ENCODE data around the gene APOL3.
A peak's percentile ranks its signal among the peaks of the same experiment; 100 is the strongest.

The APOL3 gene

DNA sequence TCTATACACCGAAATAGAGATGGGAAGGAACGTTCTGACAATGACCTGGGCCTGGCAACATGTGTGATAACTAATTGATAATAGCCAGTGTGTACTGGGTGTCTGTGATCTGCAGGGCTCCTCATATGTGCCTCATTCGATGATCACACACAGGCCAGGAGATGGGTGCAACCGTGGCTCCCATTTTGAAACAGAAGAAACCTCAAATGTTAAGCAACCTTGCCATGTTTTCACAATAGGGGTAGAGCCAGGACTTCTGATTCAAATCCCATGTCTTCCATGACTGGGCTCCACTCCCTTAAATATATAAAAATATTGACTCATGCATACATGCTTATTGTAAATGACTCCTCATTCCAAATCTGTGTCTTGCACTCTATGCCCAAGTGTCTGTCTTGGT is 11.1 kb downstream of the APOL3 start:
- peaks cover 3% of the 10 kb centered on the region for H3K4me1 ChIP-seq
- H3K4me3 ChIP-seq (ENCODE audit: low read depth, low read length): no peak overlapping the region
- TF ChIP-seq, protein P1, sequence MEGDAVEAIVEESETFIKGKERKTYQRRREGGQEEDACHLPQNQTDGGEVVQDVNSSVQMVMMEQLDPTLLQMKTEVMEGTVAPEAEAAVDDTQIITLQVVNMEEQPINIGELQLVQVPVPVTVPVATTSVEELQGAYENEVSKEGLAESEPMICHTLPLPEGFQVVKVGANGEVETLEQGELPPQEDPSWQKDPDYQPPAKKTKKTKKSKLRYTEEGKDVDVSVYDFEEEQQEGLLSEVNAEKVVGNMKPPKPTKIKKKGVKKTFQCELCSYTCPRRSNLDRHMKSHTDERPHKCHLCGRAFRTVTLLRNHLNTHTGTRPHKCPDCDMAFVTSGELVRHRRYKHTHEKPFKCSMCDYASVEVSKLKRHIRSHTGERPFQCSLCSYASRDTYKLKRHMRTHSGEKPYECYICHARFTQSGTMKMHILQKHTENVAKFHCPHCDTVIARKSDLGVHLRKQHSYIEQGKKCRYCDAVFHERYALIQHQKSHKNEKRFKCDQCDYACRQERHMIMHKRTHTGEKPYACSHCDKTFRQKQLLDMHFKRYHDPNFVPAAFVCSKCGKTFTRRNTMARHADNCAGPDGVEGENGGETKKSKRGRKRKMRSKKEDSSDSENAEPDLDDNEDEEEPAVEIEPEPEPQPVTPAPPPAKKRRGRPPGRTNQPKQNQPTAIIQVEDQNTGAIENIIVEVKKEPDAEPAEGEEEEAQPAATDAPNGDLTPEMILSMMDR (IDR thresholded peaks at IDR 0.05): no peak
- H3K27ac ChIP-seq: no peak overlapping the region
- no peaks in the 10 kb centered on the region for H3K9me3 ChIP-seq (ENCODE audit: control insufficient read depth, low read length)
- H2AFZ ChIP-seq: no peak overlapping the region
- H3K27me3 ChIP-seq (ENCODE audit: control insufficient read depth, insufficient read depth, low read length): no peaks in the 10 kb centered on the region
- no peaks in the 10 kb centered on the region for H3K79me2 ChIP-seq
- H3K36me3 ChIP-seq (ENCODE audit: control insufficient read depth, insufficient read depth, low read length): no peaks in the 10 kb centered on the region
- H3K9ac ChIP-seq: no peak overlapping the region
- H3K4me2 ChIP-seq (ENCODE audit: low read length): no peak overlapping the region

DNA sequence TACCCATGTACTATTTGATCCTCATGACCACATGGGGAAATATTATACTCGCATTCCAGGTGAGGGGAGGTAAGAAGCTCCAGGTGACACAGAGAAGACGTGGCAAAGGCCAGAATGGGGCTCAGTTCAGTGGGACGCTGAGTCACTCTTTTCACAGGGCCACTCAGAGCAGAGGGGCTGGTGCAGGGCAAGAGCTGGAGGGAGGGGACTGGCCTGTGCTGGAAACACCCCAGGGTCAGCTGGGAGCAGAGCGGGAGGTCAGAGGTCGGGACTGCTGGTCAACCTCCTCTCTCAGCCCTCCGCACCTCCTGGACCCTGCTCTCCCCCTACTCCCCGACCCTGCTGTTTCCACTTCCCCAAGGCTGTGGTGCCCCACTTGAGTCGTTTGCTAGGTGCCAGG is 12.1 kb downstream of the APOL3 start:
- no peaks in the 10 kb centered on the region for H3K9me3 ChIP-seq (ENCODE audit: control insufficient read depth, low read length)
- TF ChIP-seq, protein P1 (IDR thresholded peaks at IDR 0.05): no peak
- H3K9ac ChIP-seq: no peak overlapping the region
- peaks cover 3% of the 10 kb centered on the region for H3K4me1 ChIP-seq
- no peak overlapping the region for H3K4me3 ChIP-seq (ENCODE audit: low read depth, low read length)
- H3K27ac ChIP-seq: no peak overlapping the region
- no peak overlapping the region for H3K4me2 ChIP-seq (ENCODE audit: low read length)
- no peaks in the 10 kb centered on the region for H3K36me3 ChIP-seq (ENCODE audit: control insufficient read depth, insufficient read depth, low read length)
- no peaks in the 10 kb centered on the region for H3K79me2 ChIP-seq
- H3K27me3 ChIP-seq (ENCODE audit: control insufficient read depth, insufficient read depth, low read length): no peaks in the 10 kb centered on the region
- no peak overlapping the region for H2AFZ ChIP-seq

DNA sequence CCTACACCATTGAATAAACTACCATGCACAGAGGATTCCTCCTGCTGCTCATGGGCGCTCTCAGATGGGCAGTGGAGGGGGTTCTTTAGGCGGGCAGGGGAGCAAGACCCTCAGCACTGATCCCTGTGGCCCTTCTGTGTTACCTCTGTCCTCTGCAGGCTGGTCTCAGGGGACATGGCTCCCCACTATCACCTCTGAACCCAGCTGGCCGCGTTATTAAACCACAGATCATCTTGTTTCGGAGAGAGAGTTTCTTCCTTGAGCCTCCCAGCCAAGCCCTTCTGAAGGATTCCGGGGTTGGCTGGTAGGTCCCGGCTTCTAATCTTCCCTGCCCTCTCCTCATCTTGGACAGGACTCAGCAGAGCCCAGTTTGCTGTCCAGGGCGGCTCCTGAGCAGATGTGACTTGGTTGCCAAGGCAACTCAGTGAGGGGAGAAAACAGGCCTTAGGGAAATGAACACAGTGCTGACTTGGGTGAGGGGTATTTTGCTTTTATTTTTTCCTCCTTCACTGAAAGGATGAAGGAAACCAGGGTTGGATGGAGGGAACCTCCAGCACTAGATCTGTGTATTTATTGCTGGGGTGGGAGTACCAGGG is 13.3 kb downstream of the APOL3 start:
- Histone ChIP-seq H3K4me2 (ENCODE audit: low read length) (no peak overlapping the region), H3K4me1 (peaks cover 3% of the 10 kb centered on the region), H3K4me3 (ENCODE audit: low read depth, low read length) (no peak overlapping the region), H3K9me3 (ENCODE audit: control insufficient read depth, low read length) (no peaks in the 10 kb centered on the region), H2AFZ (no peak overlapping the region), H3K27me3 (ENCODE audit: control insufficient read depth, insufficient read depth, low read length) (no peaks in the 10 kb centered on the region), H3K79me2 (no peaks in the 10 kb centered on the region), H3K36me3 (ENCODE audit: control insufficient read depth, insufficient read depth, low read length) (no peaks in the 10 kb centered on the region), H3K9ac (no peak overlapping the region), H3K27ac (no peak overlapping the region)
- TF ChIP-seq, protein P1 (IDR thresholded peaks at IDR 0.05): no peak

DNA sequence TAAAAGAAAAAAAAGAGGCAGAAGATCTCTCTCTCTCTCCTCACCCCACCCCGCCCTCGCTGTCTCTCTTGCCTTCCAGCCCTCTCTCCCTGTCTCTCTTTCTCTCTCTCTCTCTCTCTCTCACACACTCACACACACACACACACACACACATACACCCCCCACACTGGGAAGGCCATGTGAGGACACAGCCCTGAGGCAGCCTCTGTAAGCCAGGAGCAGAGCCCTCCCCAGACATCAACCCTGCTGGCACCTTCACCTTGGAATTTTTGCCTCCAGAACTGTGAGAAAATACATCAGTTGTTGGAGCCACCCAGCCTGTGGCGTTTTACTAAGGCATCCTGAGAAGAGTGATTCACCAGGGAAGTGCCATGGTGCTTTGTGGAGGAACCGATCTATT is 14.7 kb downstream of the APOL3 start:
- H3K9me3 ChIP-seq (ENCODE audit: control insufficient read depth, low read length): no peaks in the 10 kb centered on the region
- H2AFZ ChIP-seq: no peak overlapping the region
- no peak overlapping the region for H3K4me2 ChIP-seq (ENCODE audit: low read length)
- H3K79me2 ChIP-seq: no peaks in the 10 kb centered on the region
- H3K4me1 ChIP-seq: peaks cover 3% of the 10 kb centered on the region
- no peaks in the 10 kb centered on the region for H3K27me3 ChIP-seq (ENCODE audit: control insufficient read depth, insufficient read depth, low read length)
- H3K36me3 ChIP-seq (ENCODE audit: control insufficient read depth, insufficient read depth, low read length): no peaks in the 10 kb centered on the region
- TF ChIP-seq, protein P1 (IDR thresholded peaks at IDR 0.05): no peak
- H3K9ac ChIP-seq: no peak overlapping the region
- no peak overlapping the region for H3K4me3 ChIP-seq (ENCODE audit: low read depth, low read length)
- no peak overlapping the region for H3K27ac ChIP-seq

DNA sequence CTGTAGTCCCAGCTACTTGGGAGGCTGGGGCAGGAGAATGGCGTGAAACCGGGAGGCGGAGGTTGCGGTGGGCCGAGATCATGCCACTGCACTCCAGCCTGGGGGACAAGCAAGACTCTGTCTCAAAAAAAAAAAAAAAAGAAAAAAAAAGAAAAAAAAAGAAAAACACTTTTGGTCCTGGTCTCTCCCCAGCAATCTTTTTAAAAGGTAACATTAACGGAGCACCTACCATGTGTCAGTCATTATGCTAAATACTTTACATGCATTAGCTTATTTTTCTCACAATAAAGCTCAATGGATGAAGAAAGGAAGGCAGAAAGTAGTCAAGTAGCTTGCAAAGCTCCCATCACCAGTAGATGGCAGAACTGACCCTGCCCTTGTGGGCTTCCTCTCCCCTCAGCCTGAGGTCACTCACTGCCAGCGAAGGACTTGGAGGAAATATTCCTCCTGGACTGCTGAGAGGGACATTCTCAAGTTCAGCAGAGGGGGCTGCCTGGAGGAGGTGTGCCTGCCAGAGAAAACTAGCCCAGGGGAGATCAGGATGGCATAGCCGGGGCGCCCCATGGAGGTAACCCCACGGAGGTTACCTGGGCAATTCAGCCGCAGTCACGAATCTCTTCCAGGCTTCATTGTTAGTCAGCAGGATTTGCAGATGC is 15.5 kb downstream of the APOL3 start:
- H3K36me3 ChIP-seq (ENCODE audit: control insufficient read depth, insufficient read depth, low read length): no peaks in the 10 kb centered on the region
- H3K27me3 ChIP-seq (ENCODE audit: control insufficient read depth, insufficient read depth, low read length): no peaks in the 10 kb centered on the region
- TF ChIP-seq, protein P1 (IDR thresholded peaks at IDR 0.05): peak; percentile 80
- no peak overlapping the region for H3K9ac ChIP-seq
- no peak overlapping the region for H3K4me3 ChIP-seq (ENCODE audit: low read depth, low read length)
- H3K9me3 ChIP-seq (ENCODE audit: control insufficient read depth, low read length): no peaks in the 10 kb centered on the region
- H3K4me2 ChIP-seq (ENCODE audit: low read length): peak overlapping the region; percentile 26
- peaks cover 3% of the 10 kb centered on the region for H3K4me1 ChIP-seq
- H3K79me2 ChIP-seq: no peaks in the 10 kb centered on the region
- peak overlapping the region; percentile 24 for H3K27ac ChIP-seq
- H2AFZ ChIP-seq: peak overlapping the region; percentile 64
